Neural cell (in vitro differentiated cells): ENCODE data around the gene ANKRD2. TPM values are rescaled to one million over a fixed set of nuclear protein-coding genes. Genes with fewer than 3 reads are reported as not detected.
"Not testable (repeated sequence)": the region's sequence is repeated elsewhere in the genome, so short reads cannot be mapped to it uniquely, and the experiment has no call there.

Experiments
- H2AFZ ChIP-seq: fragments of 200-600, 300-800 bp; sonication (generic), shearing (Covaris generic); 2 replicates; pipeline ENCODE4 v1.6.0; 2014; ENCODE audit warnings: low read depth, mild to moderate bottlenecking, antibody characterized with exemption, low read length, moderate library complexity
- H3F3A ChIP-seq: fragments of 200-600 bp; shearing (Covaris generic); 2 replicates; pipeline ENCODE4 v1.6.1; 2016; ENCODE audit warnings: mild to moderate bottlenecking, moderate library complexity, mixed read lengths, antibody characterized with exemption, low read length; ENCODE audit not compliant: insufficient read depth, poor library complexity, severe bottlenecking
- H3K27ac ChIP-seq: fragments of 200-600, 300-800 bp; sonication (generic), shearing (Covaris generic); 2 replicates; pipeline ENCODE4 v1.5.1; 2014; ENCODE audit warnings: mild to moderate bottlenecking, low read length, moderate library complexity
- H3K27me3 ChIP-seq: fragments of 300-800, 200-600 bp; sonication (generic), shearing (Covaris generic); 2 replicates; pipeline ENCODE4 v1.6.0; 2014; ENCODE audit warnings: mild to moderate bottlenecking, low read depth, low read length, moderate library complexity; ENCODE audit not compliant: insufficient read depth
- H3K36me3 ChIP-seq: fragments of 300-800, 200-600 bp; sonication (generic), shearing (Covaris generic); 2 replicates; pipeline ENCODE4 v1.5.1; 2014; ENCODE audit warnings: mild to moderate bottlenecking, antibody characterized with exemption, low read length, moderate library complexity; ENCODE audit not compliant: insufficient read depth
- H3K4me2 ChIP-seq: fragments of 300-800, 200-600 bp; sonication (generic), shearing (Covaris generic); 2 replicates; pipeline ENCODE4 v1.6.0; 2014; ENCODE audit warnings: mild to moderate bottlenecking, low read length
- H3K4me3 ChIP-seq: fragments of 300-800, 200-600 bp; sonication (generic), shearing (Covaris generic); 2 replicates; pipeline ENCODE4 v1.5.1; 2014; ENCODE audit warnings: mild to moderate bottlenecking, low read length, moderate library complexity
- H3K79me2 ChIP-seq: fragments of 200-600 bp; shearing (Covaris generic); replicated peaks from 2 replicates; pipeline ENCODE4 v1.6.0; 2014; ENCODE audit warnings: mild to moderate bottlenecking, low read length, moderate library complexity; ENCODE audit not compliant: insufficient read depth
- H3K9ac ChIP-seq: fragments of 300-800, 200-600 bp; sonication (generic), shearing (Covaris generic); 2 replicates; pipeline ENCODE4 v1.6.1; 2016; ENCODE audit warnings: mild to moderate bottlenecking, low read length, mixed read lengths
- H3K9me2 ChIP-seq: fragments of 200-600 bp; shearing (Covaris generic); 2 replicates; pipeline ENCODE4 v1.6.1; 2016; ENCODE audit warnings: mild to moderate bottlenecking, low read length, mixed read lengths; ENCODE audit not compliant: insufficient read depth
- H3K9me3 ChIP-seq: fragments of 200-600, 300-800 bp; sonication (generic), shearing (Covaris generic); 2 replicates; pipeline ENCODE4 v1.6.1; 2016; ENCODE audit warnings: mild to moderate bottlenecking, mixed run types, low read length, moderate library complexity, mixed read lengths
- H4K20me1 ChIP-seq: fragments of 200-600 bp; shearing (Covaris generic); 2 replicates; pipeline ENCODE4 v1.6.1; 2016; ENCODE audit warnings: mild to moderate bottlenecking, mixed run types; ENCODE audit not compliant: insufficient read depth
- CTCF ChIP-seq: fragments of 450-650 bp; IDR thresholded peaks from 2 replicates; pipeline ENCODE4 v1.5.1; 2014; ENCODE audit warnings: antibody characterized with exemption, mild to moderate bottlenecking, moderate library complexity; ENCODE audit not compliant: poor library complexity, severe bottlenecking
- POLR2AphosphoS5 ChIP-seq: IDR thresholded peaks from 2 replicates; pipeline ENCODE4 v1.6.1; 2012
- RAD21 ChIP-seq: fragments of 450-650 bp; conservative IDR thresholded peaks from 2 replicates; pipeline ENCODE4 v1.6.1; 2014; ENCODE audit warnings: antibody characterized with exemption, mild to moderate bottlenecking, moderate library complexity
- SMC3 ChIP-seq: fragments of 450-650 bp; conservative IDR thresholded peaks from 2 replicates; pipeline ENCODE4 v1.6.1; 2014; ENCODE audit warnings: antibody characterized with exemption, mild to moderate bottlenecking, moderate library complexity; ENCODE audit not compliant: poor library complexity
- TAF1 ChIP-seq: IDR thresholded peaks from 2 replicates; pipeline ENCODE4 v1.6.1; 2012; ENCODE audit warnings: low read depth
- polyA plus RNA-seq: library from polyadenylated mRNA; depleted of rRNA; stranded (reverse); fragments of >200 nt; gene quantifications from 2 replicates; pipeline ENCODE4 v1.2.3, GENCODE V29; 2014

ANKRD2 gene
- polyA plus RNA-seq, 1 donor from 2014 or later: not detected

DNA sequence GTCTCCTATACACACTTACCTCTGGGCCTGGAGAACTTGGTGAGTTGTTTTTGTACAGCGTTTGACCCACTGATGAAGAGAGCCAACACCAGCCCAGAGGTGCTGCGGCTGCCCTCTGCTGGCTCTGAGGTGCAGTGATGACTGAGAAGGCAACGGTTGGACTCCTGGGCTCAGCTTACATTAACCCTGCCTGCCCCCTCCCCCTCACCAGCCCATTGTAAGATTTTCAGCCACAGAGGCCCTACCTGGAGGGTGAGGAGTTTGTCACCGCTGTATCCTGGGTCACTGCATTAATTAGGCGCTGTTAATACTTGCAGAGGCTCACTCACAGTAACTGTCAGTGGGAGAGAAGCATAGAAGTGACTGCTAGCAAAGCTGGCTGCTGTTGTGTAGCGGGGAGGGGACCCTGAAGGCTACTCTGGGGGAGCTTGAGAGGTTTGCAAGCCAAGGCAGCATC is 19.0 kb upstream of the ANKRD2 start:
- no peak overlapping the region for H3K9ac ChIP-seq
- H3K36me3 ChIP-seq: no peaks in the 10 kb centered on the region
- no peaks in the 10 kb centered on the region for H4K20me1 ChIP-seq
- no peak overlapping the region for H3K4me3 ChIP-seq
- no peak overlapping the region for H2AFZ ChIP-seq
- H3F3A ChIP-seq: no peaks in the 10 kb centered on the region
- no peak overlapping the region for H3K4me2 ChIP-seq
- no peaks in the 10 kb centered on the region for H3K9me2 ChIP-seq
- no peak overlapping the region for H3K27ac ChIP-seq
- no peaks in the 10 kb centered on the region for H3K9me3 ChIP-seq
- H3K79me2 ChIP-seq: no peaks in the 10 kb centered on the region
- TF ChIP-seq RAD21 (peak; percentile 79), CTCF (peak; percentile 82), POLR2AphosphoS5 (no peak), SMC3 (peak; percentile 89), TAF1 (no peak)
- H3K27me3 ChIP-seq: no peaks in the 10 kb centered on the region

DNA sequence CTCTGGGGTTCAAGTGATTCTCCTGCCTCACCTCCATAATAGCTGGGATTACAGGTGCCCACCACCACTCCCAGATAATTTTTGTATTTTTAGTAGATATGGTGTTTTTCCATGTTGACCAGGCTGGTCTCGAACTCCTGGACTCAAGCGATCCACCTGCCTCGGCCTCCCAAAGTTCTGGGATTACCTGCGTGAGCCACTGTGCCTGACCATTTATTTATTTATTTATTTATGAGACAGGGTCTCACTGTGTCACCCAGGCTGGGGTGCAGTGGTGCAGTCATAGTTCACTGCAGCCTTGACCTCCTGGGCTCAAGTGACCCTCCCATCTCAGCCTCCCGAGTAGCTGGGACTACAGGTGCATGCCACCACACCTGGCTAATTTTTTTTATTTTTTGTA is 18.2 kb upstream of the ANKRD2 start:
- H2AFZ ChIP-seq, H3K79me2 ChIP-seq, H3K36me3 ChIP-seq, H3K27me3 ChIP-seq, H3K9ac ChIP-seq, H3K9me3 ChIP-seq, H3K4me2 ChIP-seq, H3K27ac ChIP-seq, H3K9me2 ChIP-seq, H4K20me1 ChIP-seq, H3K4me3 ChIP-seq, H3F3A ChIP-seq: not testable (repeated sequence)

DNA sequence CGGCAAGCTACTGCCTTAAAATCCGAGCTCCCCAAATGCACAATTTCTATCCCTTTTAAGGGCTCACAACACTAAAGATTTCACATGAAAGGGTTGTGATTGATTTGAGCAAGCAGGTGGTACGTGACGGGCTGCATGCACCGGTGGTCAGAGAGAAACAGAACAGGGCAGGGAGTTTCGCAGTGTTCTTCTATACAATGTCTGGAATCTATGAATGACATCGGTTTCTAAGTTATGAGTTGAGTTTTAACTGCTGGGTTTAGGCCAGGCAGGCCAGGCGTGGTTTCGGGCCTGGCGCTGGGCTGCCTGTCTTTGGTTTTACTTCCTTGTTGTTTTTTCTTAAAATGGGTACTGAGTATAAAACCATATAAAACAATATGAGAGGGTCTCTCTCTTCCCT is 17.0 kb upstream of the ANKRD2 start:
- not testable (repeated sequence) for H3K9me3 ChIP-seq, H3K27me3 ChIP-seq, H2AFZ ChIP-seq, H3K79me2 ChIP-seq, H4K20me1 ChIP-seq, H3K4me3 ChIP-seq, H3K36me3 ChIP-seq, H3K27ac ChIP-seq, H3F3A ChIP-seq, H3K9me2 ChIP-seq, H3K9ac ChIP-seq, H3K4me2 ChIP-seq

GRCh38 chr10:97560731-97561381 is 11.7 kb upstream of the ANKRD2 start:
- H3K4me2 ChIP-seq: not testable (repeated sequence)

DNA sequence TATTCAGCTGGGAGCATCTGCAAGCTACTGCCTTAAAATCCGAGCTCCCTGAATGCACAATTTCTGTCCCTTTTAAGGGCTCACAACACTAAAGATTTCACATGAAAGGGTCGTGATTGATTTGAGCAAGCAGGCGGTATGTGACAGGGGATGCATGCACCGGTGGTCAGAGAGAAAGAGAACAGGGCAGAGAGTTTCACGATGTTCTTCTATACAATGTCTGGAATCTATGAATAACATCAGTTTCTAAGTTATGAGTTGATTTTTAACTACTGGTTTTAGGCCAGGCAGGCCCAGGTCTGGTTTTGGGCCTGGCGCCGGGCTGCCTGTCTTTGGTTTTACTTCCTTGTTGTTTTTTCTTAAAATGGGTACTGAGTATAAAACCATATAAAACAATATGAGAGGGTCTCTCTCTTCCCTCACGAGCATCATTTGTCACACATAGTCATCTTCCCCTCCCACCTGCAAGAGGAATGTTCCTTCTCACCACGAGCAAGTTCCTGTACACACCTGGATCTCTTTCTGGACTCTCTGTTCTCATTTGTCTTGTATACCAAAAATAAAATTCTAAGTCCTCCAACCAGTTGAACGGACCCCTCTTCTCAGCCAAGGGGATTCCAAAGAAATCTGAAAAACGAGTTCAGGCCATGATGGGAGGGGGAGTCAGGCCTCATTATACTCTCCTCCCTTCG is 11.0 kb upstream of the ANKRD2 start:
- H3F3A ChIP-seq, H3K4me2 ChIP-seq, H2AFZ ChIP-seq, H3K27me3 ChIP-seq, H3K79me2 ChIP-seq, H3K36me3 ChIP-seq, H3K9me2 ChIP-seq, H3K27ac ChIP-seq, H3K9ac ChIP-seq, H3K9me3 ChIP-seq, H4K20me1 ChIP-seq, H3K4me3 ChIP-seq: not testable (repeated sequence)

More at GRCh38 chr10:97560731-97561381, 11.7 kb upstream of the ANKRD2 start:
- H3K4me3 ChIP-seq, H3K27ac ChIP-seq, H3K79me2 ChIP-seq, H3F3A ChIP-seq, H4K20me1 ChIP-seq, H3K36me3 ChIP-seq, H3K9me3 ChIP-seq, H3K27me3 ChIP-seq, H3K9me2 ChIP-seq, H2AFZ ChIP-seq, H3K9ac ChIP-seq: not testable (repeated sequence)

GRCh38 chr10:97562329-97562728 is 10.2 kb upstream of the ANKRD2 start:
- not testable (repeated sequence) for H3K9me3 ChIP-seq, H4K20me1 ChIP-seq, H3K4me3 ChIP-seq, H3K79me2 ChIP-seq, H3F3A ChIP-seq, H3K4me2 ChIP-seq, H3K27ac ChIP-seq, H3K36me3 ChIP-seq, H3K27me3 ChIP-seq, H2AFZ ChIP-seq, H3K9me2 ChIP-seq, H3K9ac ChIP-seq
